A673 (cell line): ENCODE data around the gene PRKAG2. TPM values are rescaled to one million over a fixed set of nuclear protein-coding genes. Genes with fewer than 3 reads are reported as not detected.

ENCODE experiments used
- BruUV-seq: library from RNA; stranded (reverse); fragments of 400-500 nt; replicated peaks from 2 replicates; lab custom pipeline; 2021; lab: Mats Ljungman, UMichigan
- CTCF ChIA-PET: fragments of 300-600 bp; sonication (Branson Sonifier 250); formaldehyde crosslinking; loops from one replicate; lab custom pipeline; 2022; ENCODE audit warnings: antibody characterized with exemption; lab: Charles Lee
- POLR2A ChIA-PET: fragments of 300-600 bp; sonication (Branson Sonifier 250); formaldehyde crosslinking; loops from one replicate; lab custom pipeline; 2022; ENCODE audit warnings: antibody characterized with exemption; ENCODE audit not compliant: low non-redundant PET; lab: Charles Lee
- DNase-seq: peaks from one replicate; pipeline ENCODE4 v3.0.0-alpha.2; 2015; ENCODE audit warnings: low spot score
- H3K27ac ChIP-seq: fragments of 200-600 bp; sonication (generic); 2 replicates; pipeline ENCODE4 v1.5.1; 2016; ENCODE audit warnings: mixed run types, low read depth, mild to moderate bottlenecking, mixed read lengths, antibody characterized with exemption, low read length; ENCODE audit not compliant: poor library complexity, severe bottlenecking
- H3K27me3 ChIP-seq: fragments of 200-600 bp; sonication (generic); replicated peaks from 2 replicates; pipeline ENCODE4 v1.6.1; 2017; ENCODE audit warnings: mixed run types, low read depth, mild to moderate bottlenecking, mixed read lengths, antibody characterized with exemption, low read length; ENCODE audit not compliant: insufficient read depth, poor library complexity
- H3K36me3 ChIP-seq: fragments of 200-600 bp; sonication (generic); 2 replicates; pipeline ENCODE4 v1.6.1; 2016; ENCODE audit warnings: mixed run types, mild to moderate bottlenecking, mixed read lengths, antibody characterized with exemption, low read length; ENCODE audit not compliant: insufficient read depth, poor library complexity, severe bottlenecking
- H3K4me1 ChIP-seq: fragments of 200-600 bp; sonication (generic); 2 replicates; pipeline ENCODE4 v1.6.1; 2017; ENCODE audit warnings: mixed run types, mild to moderate bottlenecking, mixed read lengths, antibody characterized with exemption, low read length; ENCODE audit not compliant: insufficient read depth, poor library complexity, severe bottlenecking
- H3K4me3 ChIP-seq: fragments of 200-600 bp; sonication (generic); 2 replicates; pipeline ENCODE4 v1.5.1; 2016; ENCODE audit warnings: low read depth, mixed run types, mild to moderate bottlenecking, mixed read lengths, low read length; ENCODE audit not compliant: poor library complexity, severe bottlenecking
- H3K9me3 ChIP-seq: fragments of 200-600 bp; sonication (generic); 2 replicates; pipeline ENCODE4 v1.6.1; 2016; ENCODE audit warnings: mixed run types, low read depth, mild to moderate bottlenecking, mixed read lengths, antibody characterized with exemption, low read length; ENCODE audit not compliant: poor library complexity, severe bottlenecking
- CTCF ChIP-seq: fragments of 300-800, 200-600 bp; sonication (generic); conservative IDR thresholded peaks from 2 replicates; pipeline ENCODE4 v1.5.1; 2017; ENCODE audit warnings: low read depth, mild to moderate bottlenecking, antibody characterized with exemption, low read length, moderate library complexity, mixed read lengths
- EZH2 ChIP-seq: fragments of 200-600 bp; sonication (generic); IDR thresholded peaks from 2 replicates; pipeline ENCODE4 v1.6.1; 2017; ENCODE audit warnings: borderline replicate concordance, low read depth, mild to moderate bottlenecking, mixed read lengths, antibody characterized with exemption, low read length; ENCODE audit not compliant: poor library complexity, severe bottlenecking
- intact Hi-C: fragments of 100-400 bp; cut with micrococcal nuclease; formaldehyde crosslinking; loops from one replicate; pipeline ENCODE4 v1.10.0; 2022; ENCODE audit not compliant: unreplicated experiment
- total RNA-seq: library from RNA; stranded (reverse); gene quantifications from 2 replicates; pipeline ENCODE4 v1.2.3, GENCODE V29; 2021

The PRKAG2 gene
- total RNA-seq, 1 experiment from 2014 or later: 11.6 TPM

- no peak overlapping the region for H3K4me3 ChIP-seq
- no peak for DNase-seq
- POLR2A ChIA-PET: no interaction called here
- TF ChIP-seq EZH2: no peak
- TF ChIP-seq CTCF: no peak
- intact Hi-C loops: no loop called here
- H3K4me1 ChIP-seq: peaks cover under 1% of the 10 kb centered on the region
- no peaks in the 10 kb centered on the region for H3K9me3 ChIP-seq
- no peak overlapping the region for H3K27ac ChIP-seq
- no peaks in the 10 kb centered on the region for H3K27me3 ChIP-seq
- BruUV-seq: no TSS peak
- H3K36me3 ChIP-seq: no peaks in the 10 kb centered on the region
- CTCF ChIA-PET: no interaction called here
Measured at GRCh38 chr7:151764056-151764920, 112.6 kb downstream of the PRKAG2 start.

- Histone ChIP-seq H3K4me3 (no peak overlapping the region), H3K27ac (no peak overlapping the region), H3K4me1 (no peaks in the 10 kb centered on the region), H3K36me3 (no peaks in the 10 kb centered on the region), H3K9me3 (no peaks in the 10 kb centered on the region), H3K27me3 (no peaks in the 10 kb centered on the region)
- intact Hi-C loops: no loop called here
- no peak for TF ChIP-seq EZH2
- TF ChIP-seq CTCF: no peak
- ChIA-PET POLR2A (no interaction called here), CTCF (no interaction called here)
- DNase-seq: no peak
- BruUV-seq: no TSS peak
Measured at GRCh38 chr7:151763420-151763984, 113.4 kb downstream of the PRKAG2 start.

- TF ChIP-seq EZH2: no peak
- H3K27ac ChIP-seq: no peak overlapping the region
- H3K4me3 ChIP-seq: no peak overlapping the region
- intact Hi-C loops: no loop called here
- no peaks in the 10 kb centered on the region for H3K36me3 ChIP-seq
- BruUV-seq: no TSS peak
- no peak for DNase-seq
- H3K27me3 ChIP-seq: no peaks in the 10 kb centered on the region
- ChIA-PET POLR2A (no interaction called here), CTCF (no interaction called here)
- no peaks in the 10 kb centered on the region for H3K4me1 ChIP-seq
- H3K9me3 ChIP-seq: no peaks in the 10 kb centered on the region
Measured at GRCh38 chr7:151762583-151763245, 114.2 kb downstream of the PRKAG2 start.
